ENCODE measurements around the gene RABGAP1L.
A peak's percentile ranks its signal among the peaks of the same experiment; 100 is the strongest.

The RABGAP1L gene

GRCh38 chr1:174324939-174325338 lies 165.6 kb downstream of the RABGAP1L start (continued):
- TF ChIP-seq, protein P1, sequence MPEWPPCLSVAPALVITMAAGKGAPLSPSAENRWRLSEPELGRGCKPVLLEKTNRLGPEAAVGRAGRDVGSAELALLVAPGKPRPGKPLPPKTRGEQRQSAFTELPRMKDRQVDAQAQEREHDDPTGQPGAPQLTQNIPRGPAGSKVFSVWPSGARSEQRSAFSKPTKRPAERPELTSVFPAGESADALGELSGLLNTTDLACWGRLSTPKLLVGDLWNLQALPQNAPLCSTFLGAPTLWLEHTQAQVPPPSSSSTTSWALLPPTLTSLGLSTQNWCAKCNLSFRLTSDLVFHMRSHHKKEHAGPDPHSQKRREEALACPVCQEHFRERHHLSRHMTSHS (tag by site-specific recombination; IDR thresholded peaks at IDR 0.05), result no peak
- no peak for TF ChIP-seq ZNF530 (tag by site-specific recombination; IDR thresholded peaks at IDR 0.05; ENCODE audit: low read depth)
- TF ChIP-seq HOXA7 (CRISPR knock-in tag; IDR thresholded peaks at IDR 0.05; ENCODE audit: borderline replicate concordance), result no peak
- TF ChIP-seq ZNF112 (tag by site-specific recombination; IDR thresholded peaks at IDR 0.05), result no peak
- TF ChIP-seq ZNF701 (tag by site-specific recombination; IDR thresholded peaks at IDR 0.05), result no peak
- TF ChIP-seq KLF16 (tag by site-specific recombination; IDR thresholded peaks at IDR 0.05), result no peak
- TF ChIP-seq SCRT2 (tag by site-specific recombination; IDR thresholded peaks at IDR 0.05), result no peak
- no peak for TF ChIP-seq ZNF214 (tag by site-specific recombination; IDR thresholded peaks at IDR 0.05; ENCODE audit: borderline replicate concordance)
- TF ChIP-seq ZBTB8A (tag by site-specific recombination; IDR thresholded peaks at IDR 0.05), result no peak
- no peak for TF ChIP-seq ZNF513 (tag by site-specific recombination; IDR thresholded peaks at IDR 0.05)
- no peak for TF ChIP-seq GLIS1 (tag by site-specific recombination; IDR thresholded peaks at IDR 0.05)

DNA sequence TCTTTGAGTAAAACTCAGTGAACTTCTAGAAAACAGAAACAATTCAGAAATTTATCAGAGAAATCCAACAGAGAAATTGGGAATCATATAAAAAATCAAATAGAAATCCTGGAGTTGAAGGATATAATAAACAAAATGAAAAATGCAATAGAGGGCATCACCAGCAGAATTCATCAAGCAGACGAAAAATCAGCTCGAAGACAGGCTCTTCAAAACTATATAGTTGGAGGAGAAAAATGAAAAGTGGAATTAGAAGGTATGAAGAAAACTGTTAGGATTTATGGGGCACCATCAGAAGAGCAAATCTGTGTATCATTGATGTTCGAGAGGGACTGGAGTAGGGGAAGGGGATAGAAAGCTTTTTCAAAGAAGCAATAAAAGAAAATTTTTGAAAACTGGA lies 167.0 kb downstream of the RABGAP1L start:
- no peaks in the 10 kb centered on the region for H3K4me1 ChIP-seq (ENCODE audit: control insufficient read depth, insufficient read depth, low read length)
- H3K36me3 ChIP-seq (ENCODE audit: control insufficient read depth in 2 of 2, insufficient read depth in 1 of 2, low read length in 2 of 2), result no peaks in the 10 kb centered on the region
- ChIA-PET POLR2A (no interaction called here), CTCF (no interaction called here)
- H3K9me3 ChIP-seq (ENCODE audit: control insufficient read depth, insufficient read depth, low read depth, low read length), result no peaks in the 10 kb centered on the region
- H3K27ac ChIP-seq (ENCODE audit: extremely low read depth, low read depth, low read length), result no peak overlapping the region
- H3K4me3 ChIP-seq (ENCODE audit: low read depth, low read length), result no peak overlapping the region
- no peak for TF ChIP-seq SCRT2 (tag by site-specific recombination; IDR thresholded peaks at IDR 0.05)

- H3K36me3 ChIP-seq (ENCODE audit: control insufficient read depth in 2 of 2, insufficient read depth in 1 of 2, low read length in 2 of 2), result no peaks in the 10 kb centered on the region
- H3K4me1 ChIP-seq (ENCODE audit: control insufficient read depth, insufficient read depth, low read length), result no peaks in the 10 kb centered on the region
- no peaks in the 10 kb centered on the region for H3K9me3 ChIP-seq (ENCODE audit: control insufficient read depth, insufficient read depth, low read depth, low read length)
- CTCF ChIA-PET, result interaction anchor here (0.7 kb wide), 1 partner anchor 63 kb away, joined by 3 read pairs; no protein-coding TSS in a partner anchor
- H3K27ac ChIP-seq (ENCODE audit: extremely low read depth, low read depth, low read length), result no peak overlapping the region
- POLR2A ChIA-PET, result no interaction called here
- TF ChIP-seq, protein P2, sequence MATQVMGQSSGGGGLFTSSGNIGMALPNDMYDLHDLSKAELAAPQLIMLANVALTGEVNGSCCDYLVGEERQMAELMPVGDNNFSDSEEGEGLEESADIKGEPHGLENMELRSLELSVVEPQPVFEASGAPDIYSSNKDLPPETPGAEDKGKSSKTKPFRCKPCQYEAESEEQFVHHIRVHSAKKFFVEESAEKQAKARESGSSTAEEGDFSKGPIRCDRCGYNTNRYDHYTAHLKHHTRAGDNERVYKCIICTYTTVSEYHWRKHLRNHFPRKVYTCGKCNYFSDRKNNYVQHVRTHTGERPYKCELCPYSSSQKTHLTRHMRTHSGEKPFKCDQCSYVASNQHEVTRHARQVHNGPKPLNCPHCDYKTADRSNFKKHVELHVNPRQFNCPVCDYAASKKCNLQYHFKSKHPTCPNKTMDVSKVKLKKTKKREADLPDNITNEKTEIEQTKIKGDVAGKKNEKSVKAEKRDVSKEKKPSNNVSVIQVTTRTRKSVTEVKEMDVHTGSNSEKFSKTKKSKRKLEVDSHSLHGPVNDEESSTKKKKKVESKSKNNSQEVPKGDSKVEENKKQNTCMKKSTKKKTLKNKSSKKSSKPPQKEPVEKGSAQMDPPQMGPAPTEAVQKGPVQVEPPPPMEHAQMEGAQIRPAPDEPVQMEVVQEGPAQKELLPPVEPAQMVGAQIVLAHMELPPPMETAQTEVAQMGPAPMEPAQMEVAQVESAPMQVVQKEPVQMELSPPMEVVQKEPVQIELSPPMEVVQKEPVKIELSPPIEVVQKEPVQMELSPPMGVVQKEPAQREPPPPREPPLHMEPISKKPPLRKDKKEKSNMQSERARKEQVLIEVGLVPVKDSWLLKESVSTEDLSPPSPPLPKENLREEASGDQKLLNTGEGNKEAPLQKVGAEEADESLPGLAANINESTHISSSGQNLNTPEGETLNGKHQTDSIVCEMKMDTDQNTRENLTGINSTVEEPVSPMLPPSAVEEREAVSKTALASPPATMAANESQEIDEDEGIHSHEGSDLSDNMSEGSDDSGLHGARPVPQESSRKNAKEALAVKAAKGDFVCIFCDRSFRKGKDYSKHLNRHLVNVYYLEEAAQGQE (tag by site-specific recombination; IDR thresholded peaks at IDR 0.05), result peak; percentile 68
- TF ChIP-seq ZNF549 (tag by site-specific recombination; IDR thresholded peaks at IDR 0.05) (no peak), ZNF140 (tag by site-specific recombination; IDR thresholded peaks at IDR 0.05) (no peak)
- H3K4me3 ChIP-seq (ENCODE audit: low read depth, low read length), result no peak overlapping the region
These were observed 174.1 kb downstream of the RABGAP1L start for GRCh38 chr1:174333437-174333836.

- Histone ChIP-seq H3K9me3 (ENCODE audit: control insufficient read depth, insufficient read depth, low read depth, low read length) (no peaks in the 10 kb centered on the region), H3K36me3 (ENCODE audit: control insufficient read depth in 2 of 2, insufficient read depth in 1 of 2, low read length in 2 of 2) (no peaks in the 10 kb centered on the region), H3K4me1 (ENCODE audit: control insufficient read depth, insufficient read depth, low read length) (no peaks in the 10 kb centered on the region), H3K27ac (ENCODE audit: extremely low read depth, low read depth, low read length) (no peak overlapping the region), H3K4me3 (ENCODE audit: low read depth, low read length) (no peak overlapping the region)
- CTCF ChIA-PET, result interaction anchor here (1.3 kb wide), 1 partner anchor 75 kb away, joined by 3 read pairs; no protein-coding TSS in a partner anchor
- POLR2A ChIA-PET, result no interaction called here
- no peak for TF ChIP-seq ZNF280C (tag by site-specific recombination; IDR thresholded peaks at IDR 0.05)
- no peak for TF ChIP-seq ZNF274 (IDR thresholded peaks at IDR 0.05; ENCODE audit: low read length)
- TF ChIP-seq ZNF274 (tag by site-specific recombination; IDR thresholded peaks at IDR 0.05; ENCODE audit: borderline replicate concordance), result no peak
These were observed 177.8 kb downstream of the RABGAP1L start for GRCh38 chr1:174337000-174337681.

All from HEK293 (cell line).